Cardiac septum (tissue), 1 donor: Measurements from ENCODE around the gene BABAM1. TPM values are rescaled to one million over a fixed set of nuclear protein-coding genes. Genes with fewer than 3 reads are reported as not detected.

Experiments used
- DNase-seq: peaks from one replicate; pipeline ENCODE4 v3.0.0-alpha.2; 2020; ENCODE audit warnings: low spot score
- intact Hi-C: fragments of 100-400 bp; cut with DNase I; formaldehyde crosslinking; loops from one replicate; pipeline ENCODE4 v1.14.0; 2022
- long read RNA-seq: library from polyadenylated mRNA; unstranded; transcript quantifications from one replicate; pipeline ENCODE4 v2.0.0, GENCODE V29; 2021
- total RNA-seq: library from RNA; stranded (reverse); fragmentation: NEBNext Ultra II Directional; extraction: Animal tissue kit (Norgen Biotek cat#: 25700); gene quantifications from one replicate; pipeline ENCODE4 v1.2.1, GENCODE V29; 2021
- donor health status: DM: no; HTN: no; CAD: no.

Gene BABAM1
- total RNA-seq, result 70.5 TPM
- long read RNA-seq, transcript BABAM1-201 (9 exons, 1,472 nt), result minor isoform, 8 of 93 reads
- long read RNA-seq, transcript BABAM1-208 (9 exons, 1,470 nt), result major isoform, 69 of 93 reads
- long read RNA-seq, partial matches to known transcripts, result 0 of 93 reads
- long read RNA-seq, other reads (novel, unspliced or antisense), result 10 of 93 reads

GRCh38 chr19:17266975-17267788 is at the start of gene BABAM1:
BABAM1 (plus strand) TSS chr19:17267443; CDS start chr19:17268807, 1,364 bp downstream.
- peak; percentile 97 for DNase-seq
- intact Hi-C loops, result loop anchor here (2.0 kb wide), 1 partner anchor 52 kb away; the partner anchor contains the start of gene USE1

GRCh38 chr19:17219286-17219685 is 48.0 kb upstream of the BABAM1 start:
- intact Hi-C loops, result no loop called here
- DNase-seq, result no peak

- no peak for DNase-seq
- intact Hi-C loops, result no loop called here
Observed at GRCh38 chr19:17220207-17220758, 47.0 kb upstream of the BABAM1 start.

- DNase-seq, result no peak
- intact Hi-C loops, result loop anchor here (5.0 kb wide), 1 partner anchor 148 kb away; the partner anchor contains the start of genes HAUS8 and MYO9B
Observed at GRCh38 chr19:17225053-17225452, 42.2 kb upstream of the BABAM1 start.

- intact Hi-C loops, result loop anchor here (5.0 kb wide), 1 partner anchor 149 kb away; the partner anchor contains the start of genes HAUS8 and MYO9B
- DNase-seq, result peak; percentile 99
Observed at GRCh38 chr19:17226002-17226933, 41.0 kb upstream of the BABAM1 start, which contains the start of gene OCEL1. OCEL1 (plus strand) TSS chr19:17226226; CDS start chr19:17226248, 22 bp downstream.

GRCh38 chr19:17227798-17228367 is 39.4 kb upstream of the BABAM1 start:
- intact Hi-C loops, result loop anchor here (5.0 kb wide), 1 partner anchor 151 kb away; the partner anchor contains the start of genes HAUS8 and MYO9B
- no peak for DNase-seq

- intact Hi-C loops, result loop anchor here (5.0 kb wide), 1 partner anchor 153 kb away; the partner anchor contains the start of genes HAUS8 and MYO9B
- no peak for DNase-seq
Observed at GRCh38 chr19:17229890-17230289, 37.4 kb upstream of the BABAM1 start.

GRCh38 chr19:17232258-17232657 is 35.0 kb upstream of the BABAM1 start:
- no peak for DNase-seq
- intact Hi-C loops, result no loop called here

- DNase-seq, result no peak
- intact Hi-C loops, result loop anchor here (2.0 kb wide), 1 partner anchor 166 kb away; no protein-coding TSS in a partner anchor
Observed at GRCh38 chr19:17234911-17235299, 32.3 kb upstream of the BABAM1 start.

- DNase-seq, result peak; percentile 91
- intact Hi-C loops, result loop anchor here (2.0 kb wide), 1 partner anchor 167 kb away; no protein-coding TSS in a partner anchor
Observed at GRCh38 chr19:17235300-17235970, 31.8 kb upstream of the BABAM1 start.

GRCh38 chr19:17235971-17236777 is 31.1 kb upstream of the BABAM1 start:
- DNase-seq, result no peak
- intact Hi-C loops, result loop anchor here (2.0 kb wide), 1 partner anchor 167 kb away; no protein-coding TSS in a partner anchor

- no peak for DNase-seq
- intact Hi-C loops, result no loop called here
Observed at GRCh38 chr19:17236811-17237543, 30.3 kb upstream of the BABAM1 start.

- no peak for DNase-seq
- intact Hi-C loops, result no loop called here
Observed at GRCh38 chr19:17237747-17238706, 29.2 kb upstream of the BABAM1 start.

- no peak for DNase-seq
- intact Hi-C loops, result loop anchor here (10.0 kb wide), 1 partner anchor 105 kb away; no protein-coding TSS in a partner anchor
Observed at GRCh38 chr19:17240062-17240752, 27.0 kb upstream of the BABAM1 start.
